ENCODE results near the gene NELFCD. TPM values are rescaled to one million over a fixed set of nuclear protein-coding genes. Genes with fewer than 3 reads are reported as not detected.
A peak's percentile ranks its signal among the peaks of the same experiment; 100 is the strongest.
"Not testable (repeated sequence)": the region's sequence is repeated elsewhere in the genome, so short reads cannot be mapped to it uniquely, and the experiment has no call there.

NELFCD gene
- total RNA-seq, 1 donor from 2014 or later, result 45.7 TPM

DNA sequence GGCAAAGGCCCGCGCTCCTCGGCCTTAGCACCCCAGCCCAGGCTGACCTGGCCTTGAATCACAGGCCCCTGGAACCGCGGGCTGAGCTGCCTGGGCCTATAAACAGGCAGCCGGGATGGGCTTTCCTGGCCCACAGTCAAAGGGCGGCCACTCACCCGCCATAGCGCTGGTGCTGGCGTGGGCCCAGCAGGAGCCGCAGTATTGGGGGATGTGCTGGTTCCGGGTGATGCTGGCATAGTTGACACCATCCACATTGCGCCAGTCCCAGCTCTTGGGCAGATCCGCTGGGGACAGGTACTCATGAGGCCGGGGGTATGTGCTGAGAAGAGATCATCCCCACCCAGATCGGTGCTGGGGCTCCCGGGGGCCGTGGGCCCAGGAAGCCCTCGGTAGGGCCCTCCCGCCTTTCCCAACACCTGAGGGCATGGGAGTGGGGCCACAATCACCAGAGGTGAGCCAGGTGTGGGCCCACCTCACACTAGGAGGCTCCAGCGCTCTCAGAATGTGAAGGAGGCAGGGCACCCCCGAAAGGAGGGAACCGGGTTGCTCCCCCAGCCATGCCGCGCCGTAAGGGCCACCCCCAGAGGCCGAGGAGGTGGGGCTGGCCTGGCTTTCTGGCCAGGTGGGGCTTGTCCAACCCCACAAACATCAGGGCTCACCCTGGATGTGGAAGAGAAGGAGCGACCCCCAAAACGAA lies 25.3 kb downstream of the NELFCD start:
- no peak for DNase-seq (ENCODE audit: low spot score in 2 of 2)
- no peak for FAIRE-seq

DNA sequence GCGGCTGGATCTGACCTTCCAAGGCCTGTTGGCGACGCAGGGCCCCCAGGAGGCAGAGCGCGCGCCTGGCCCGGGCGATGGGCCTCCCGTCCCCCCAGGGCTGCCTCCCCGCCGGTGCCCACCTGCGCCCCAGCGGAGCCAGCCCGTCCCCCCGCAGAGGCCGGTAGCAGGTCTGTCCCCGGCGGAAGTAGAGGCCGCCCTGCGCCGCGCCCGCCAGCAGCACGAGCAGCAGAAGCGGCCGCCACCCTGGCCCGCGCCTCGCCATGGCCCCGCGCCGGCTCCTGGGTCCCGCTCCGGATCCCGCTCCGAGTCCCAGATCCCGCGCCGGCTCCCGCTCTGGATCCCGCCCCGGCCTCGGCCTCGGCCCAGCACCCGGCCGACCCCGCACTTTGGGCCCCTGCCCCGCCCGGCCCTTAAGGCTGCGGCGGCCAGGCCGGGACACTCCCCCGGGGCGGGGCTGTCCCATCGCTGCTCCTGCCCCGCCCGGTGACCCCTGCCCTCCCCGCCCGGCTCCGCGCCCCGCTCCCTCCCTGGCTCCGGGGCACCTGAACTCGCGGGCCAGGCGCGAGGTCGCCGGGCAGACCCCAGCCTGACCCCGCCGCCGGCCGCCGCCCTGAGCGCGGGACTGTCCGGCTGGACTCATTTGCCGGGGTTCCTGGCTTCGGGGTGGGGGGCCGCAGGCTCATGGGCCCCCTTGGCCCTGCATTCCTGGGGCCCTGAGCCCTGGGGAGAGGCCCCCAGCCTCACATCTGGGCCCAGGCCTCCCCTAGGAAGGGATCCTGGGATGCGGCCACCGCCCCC lies 26.0 kb downstream of the NELFCD start, which contains the start of gene CTSZ:
CTSZ (minus strand) TSS at position 391 of the 801 bp plus-strand sequence; CDS start at position 265, 126 bp downstream.
- peak; percentile 74 to 81 for DNase-seq (ENCODE audit: low spot score in 2 of 2)
- no peak for FAIRE-seq

DNA sequence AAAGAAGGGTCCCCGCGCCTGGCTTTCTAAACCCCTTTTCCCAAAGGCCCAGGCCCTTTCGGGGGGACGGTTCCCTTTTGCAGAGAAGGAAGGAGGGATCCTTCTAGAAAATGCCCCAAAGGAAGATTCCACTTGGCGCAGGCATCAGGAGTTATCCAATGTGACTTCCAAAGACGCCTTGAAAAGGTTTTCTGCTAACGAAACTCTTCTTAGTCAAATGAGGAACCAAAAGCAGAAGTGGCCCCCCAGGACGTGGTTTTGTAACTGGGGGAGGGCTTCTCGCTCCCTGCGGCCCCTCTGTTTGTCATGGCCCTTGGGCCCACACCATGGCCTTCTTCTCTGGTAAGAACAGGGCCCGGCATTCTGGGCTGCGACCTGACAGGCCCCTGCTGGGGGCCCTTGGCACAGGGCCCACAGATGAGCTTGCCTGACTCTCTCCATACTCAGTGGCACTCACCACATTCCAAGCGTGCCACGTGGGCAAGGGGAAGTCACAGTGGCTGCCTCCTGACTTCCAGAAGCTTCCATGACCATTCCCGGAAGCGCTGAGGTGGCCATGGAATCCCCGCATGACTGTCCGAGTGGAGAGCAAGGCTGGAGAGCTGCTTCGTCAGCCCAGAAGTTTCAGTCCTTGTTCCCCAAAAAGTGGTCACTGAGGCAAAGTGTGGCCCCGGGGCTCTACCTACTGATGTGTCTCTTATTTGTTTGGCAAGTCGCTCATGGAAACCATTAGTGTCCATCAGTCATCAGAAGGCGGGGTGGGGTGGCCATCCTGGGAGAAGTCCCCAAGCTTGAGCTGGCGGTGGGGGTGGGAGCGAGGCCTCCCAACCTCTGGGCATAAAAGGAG lies 26.8 kb downstream of the NELFCD start:
- DNase-seq (ENCODE audit: low spot score in 2 of 2), result no peak

DNA sequence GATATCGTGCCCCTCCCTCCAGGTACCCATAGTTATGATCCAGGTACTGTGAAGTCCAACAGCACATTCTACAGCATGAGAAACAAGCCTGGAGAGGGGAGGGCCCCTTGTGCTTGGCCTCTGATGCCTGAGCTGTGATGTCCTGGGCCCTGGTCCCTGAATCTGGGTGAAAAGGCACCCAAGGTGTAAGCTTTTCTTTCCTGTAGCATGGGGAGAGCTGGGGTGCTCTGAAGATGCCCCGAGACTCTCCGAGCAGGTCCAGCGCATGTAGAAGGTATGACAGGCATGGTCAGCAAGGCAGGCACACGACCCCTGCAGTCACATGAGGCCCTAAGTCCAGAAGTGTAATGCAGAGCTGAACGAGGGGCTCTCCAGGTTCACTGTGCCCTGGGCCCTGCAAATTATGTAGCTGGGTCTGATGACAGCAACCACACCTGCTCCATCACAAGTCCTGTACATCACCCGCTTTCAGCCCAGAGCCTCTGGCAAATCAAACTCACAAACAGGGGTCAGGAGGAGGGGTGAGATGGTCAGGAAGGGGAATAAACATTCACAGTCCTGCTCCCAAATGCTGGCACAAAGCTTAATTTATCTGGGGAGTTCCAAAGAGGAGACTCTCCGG lies 27.8 kb downstream of the NELFCD start:
- FAIRE-seq (no peak), DNase-seq (ENCODE audit: low spot score in 2 of 2) (no peak)

More for the DNA sequence above, 26.8 kb downstream of the NELFCD start:
- FAIRE-seq, result no peak

DNA sequence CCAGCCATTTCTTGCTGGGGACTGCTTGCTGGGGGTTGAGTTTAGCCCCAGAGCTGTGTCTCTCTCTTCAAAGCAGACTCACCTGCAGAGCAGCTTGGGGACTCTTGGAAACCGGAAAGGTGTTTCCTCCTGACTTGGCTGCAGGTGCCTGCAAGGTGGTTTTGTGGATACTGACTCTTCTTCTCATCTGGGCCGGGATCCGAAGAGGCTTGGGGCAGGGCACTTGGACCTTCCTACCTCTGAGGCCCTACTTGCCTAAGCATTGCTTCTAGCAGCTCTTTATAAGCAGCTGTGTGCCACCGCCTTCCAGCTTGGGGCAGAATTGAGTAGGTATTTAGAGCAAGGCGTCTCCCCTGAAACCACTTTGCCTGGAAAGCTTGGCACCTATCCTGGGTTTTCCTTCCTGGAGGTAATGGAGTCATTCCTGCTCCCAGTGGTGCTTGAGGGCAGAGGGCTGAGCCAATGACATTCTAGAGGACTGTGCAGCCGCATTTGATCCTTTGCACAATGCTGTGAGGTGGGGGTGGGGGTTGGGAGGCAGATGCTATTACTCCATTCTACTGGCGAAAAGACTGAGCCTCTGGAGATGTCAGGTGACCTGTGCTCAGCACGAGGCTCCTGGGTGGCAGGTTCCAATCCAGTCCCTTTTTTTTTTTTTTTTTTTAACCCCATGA lies 29.4 kb downstream of the NELFCD start:
- FAIRE-seq (no peak), DNase-seq (ENCODE audit: low spot score in 2 of 2) (no peak)

DNA sequence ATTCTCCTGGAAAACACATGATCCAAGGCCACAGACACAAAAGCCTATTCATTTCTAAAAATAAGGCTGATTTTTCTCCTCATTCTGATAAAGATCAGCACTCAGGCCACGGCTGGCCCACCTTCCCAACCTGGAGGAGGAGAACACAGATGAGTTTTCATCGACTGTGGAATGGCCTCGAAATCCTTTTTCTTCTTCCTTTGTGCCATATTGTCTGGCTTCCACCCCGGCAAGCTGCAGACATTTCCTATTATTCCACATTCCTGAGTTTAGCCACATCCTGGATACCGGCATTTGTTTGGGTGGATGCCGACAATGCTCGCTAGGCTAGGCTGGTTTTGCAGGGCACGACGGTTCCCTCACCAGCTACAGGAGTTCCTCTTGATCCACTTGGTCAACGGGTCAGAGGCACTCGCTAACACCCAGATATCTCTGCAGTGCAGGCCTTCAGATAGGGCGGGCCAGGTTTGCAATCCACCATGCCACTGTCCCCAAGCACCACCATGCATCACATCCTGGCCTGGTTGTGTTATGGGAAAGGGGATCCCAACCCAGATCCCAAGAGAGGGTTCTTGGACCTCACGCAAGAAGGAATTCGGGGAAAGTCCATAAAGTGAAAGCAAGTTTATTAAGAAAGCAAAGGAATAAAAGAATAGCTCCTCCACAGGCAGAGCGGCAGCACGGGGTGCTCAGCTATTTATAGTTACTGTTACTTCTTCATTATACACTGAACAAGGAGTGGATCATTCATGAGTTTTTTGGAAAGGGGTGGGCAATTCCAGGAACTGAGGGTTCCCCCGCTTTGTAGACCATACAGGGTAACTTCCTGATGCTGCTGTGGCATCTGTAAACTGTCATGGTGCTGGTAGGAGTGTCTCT lies 30.2 kb downstream of the NELFCD start:
- DNase-seq (ENCODE audit: low spot score in 2 of 2) (no peak), FAIRE-seq (no peak)

DNA sequence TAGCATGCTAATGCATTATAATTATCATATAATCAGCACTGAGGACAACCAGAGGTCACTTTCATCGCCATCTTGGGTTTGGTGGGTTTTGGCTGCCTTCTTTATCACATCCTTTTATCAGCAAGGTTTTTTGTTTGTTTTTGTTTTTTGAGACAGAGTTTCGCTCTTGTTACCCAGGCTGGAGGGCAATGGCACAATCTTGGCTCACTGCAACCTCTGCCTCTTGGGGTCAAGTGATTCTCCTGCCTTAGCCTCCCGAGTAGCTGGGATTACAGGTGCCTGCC lies 30.8 kb downstream of the NELFCD start:
- FAIRE-seq, result not testable (repeated sequence)

DNA sequence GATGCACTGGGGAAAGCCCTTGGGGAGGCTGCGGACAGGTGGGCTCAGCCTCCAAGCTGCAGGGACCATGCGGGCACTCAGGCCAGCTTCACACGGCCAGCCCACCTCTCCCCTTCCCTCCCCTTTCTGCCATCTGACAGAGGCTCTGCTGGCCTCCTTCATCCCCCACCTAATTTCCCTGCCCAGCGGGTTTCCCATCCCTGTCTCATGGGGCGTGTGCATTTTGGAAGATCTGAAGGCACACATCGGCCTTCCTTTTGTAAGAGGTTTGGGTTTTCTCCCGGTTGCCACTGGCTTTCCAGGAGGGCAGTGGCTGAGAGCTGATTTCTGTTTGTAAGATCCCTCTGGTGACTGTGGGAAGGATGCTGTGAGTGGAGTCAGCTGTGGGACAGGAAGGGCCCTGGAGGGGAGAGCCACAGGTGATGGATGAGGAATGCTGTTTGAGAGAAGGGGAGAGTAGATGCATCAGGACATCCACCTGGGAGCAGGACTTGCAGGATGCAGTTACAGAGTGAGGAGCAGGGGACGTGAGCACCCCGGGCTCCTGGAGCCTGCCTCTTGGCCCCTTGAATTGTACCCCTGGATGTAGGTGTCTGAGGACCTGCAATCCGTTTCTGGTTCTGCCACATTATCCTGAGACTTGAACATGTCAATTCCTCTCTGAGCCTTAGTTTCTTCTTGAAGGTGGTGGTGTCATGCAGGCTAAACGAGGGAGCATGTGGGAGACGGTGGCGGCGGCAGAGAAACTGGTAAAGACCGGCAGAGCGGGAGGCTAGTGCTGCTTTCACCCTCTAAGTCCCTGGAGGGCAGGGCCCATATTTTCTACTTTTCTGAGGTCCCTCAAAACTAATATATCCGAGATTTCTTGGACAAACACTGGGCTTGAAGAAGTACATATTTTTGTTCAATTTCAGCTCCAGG lies 32.2 kb downstream of the NELFCD start:
- DNase-seq (ENCODE audit: low spot score in 2 of 2) (no peak), FAIRE-seq (no peak)

More for the DNA sequence above, 30.8 kb downstream of the NELFCD start:
- not testable (repeated sequence) for DNase-seq (ENCODE audit: low spot score in 2 of 2)

DNA sequence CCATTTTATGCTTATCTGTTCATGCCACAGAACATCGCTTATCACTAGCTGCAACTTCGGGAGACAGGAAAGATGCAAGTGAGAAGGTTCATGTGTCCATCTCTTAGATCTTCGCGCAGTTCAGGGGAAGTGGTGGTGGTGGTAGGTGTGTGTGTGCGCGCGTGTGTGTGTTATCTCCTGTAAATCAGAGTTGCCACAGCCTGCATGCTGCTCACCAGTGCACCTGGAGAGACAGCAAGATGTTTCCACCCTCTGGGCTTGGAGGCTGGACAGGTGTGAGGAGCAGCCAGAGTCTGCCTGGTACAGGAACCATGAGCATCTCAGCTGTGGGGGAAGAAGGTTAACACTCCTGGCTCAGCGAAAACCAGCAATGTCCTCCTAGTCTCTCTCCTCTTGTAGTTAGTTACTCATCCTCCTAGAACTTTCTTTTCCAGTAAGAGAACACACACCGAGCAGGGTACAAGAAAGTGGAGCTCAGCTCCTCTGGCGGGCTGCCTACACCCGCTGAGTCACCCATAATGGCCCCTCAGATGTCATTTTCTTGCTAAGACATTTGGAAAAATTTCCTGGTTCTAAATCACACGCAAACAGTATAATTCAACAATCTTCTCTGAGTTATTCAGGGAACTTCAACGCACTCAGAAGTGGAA lies 33.0 kb downstream of the NELFCD start:
- FAIRE-seq (no peak), DNase-seq (ENCODE audit: low spot score in 2 of 2) (no peak)

DNA sequence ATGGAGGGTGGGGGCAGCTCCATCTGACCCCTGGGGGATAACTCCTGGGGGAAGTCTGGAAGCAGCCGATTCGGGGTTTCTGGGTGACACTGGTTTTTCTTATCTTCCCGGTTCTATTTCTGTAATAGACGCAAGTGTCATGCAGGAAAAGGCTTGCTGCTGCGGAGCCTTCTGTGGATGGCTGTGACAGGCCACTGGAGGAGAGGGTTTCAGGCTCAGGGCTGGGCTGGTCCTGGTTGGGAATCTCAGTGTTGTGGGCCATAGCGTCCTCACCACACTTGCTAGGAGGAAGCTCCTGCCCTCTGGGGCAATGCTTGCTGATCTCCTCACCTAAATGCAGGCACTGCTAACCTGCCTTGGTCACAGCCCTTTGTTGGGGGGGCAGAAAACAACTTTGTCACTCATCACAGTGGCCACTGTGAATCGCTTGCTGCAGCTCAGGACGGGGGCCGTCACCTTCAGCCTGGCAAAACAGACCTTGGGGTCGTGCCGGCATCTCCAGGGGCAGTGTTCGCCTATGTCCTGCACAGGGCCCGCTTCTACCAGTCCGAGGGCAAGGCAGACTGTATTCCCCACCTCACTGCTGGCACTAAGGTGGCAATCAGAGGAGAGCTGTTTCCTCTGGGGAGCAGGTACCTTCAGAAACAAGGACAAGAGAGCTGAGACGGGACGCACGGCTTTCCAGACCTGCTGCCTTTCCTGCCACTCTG lies 33.8 kb downstream of the NELFCD start:
- FAIRE-seq (no peak), DNase-seq (ENCODE audit: low spot score in 2 of 2) (no peak)

DNA sequence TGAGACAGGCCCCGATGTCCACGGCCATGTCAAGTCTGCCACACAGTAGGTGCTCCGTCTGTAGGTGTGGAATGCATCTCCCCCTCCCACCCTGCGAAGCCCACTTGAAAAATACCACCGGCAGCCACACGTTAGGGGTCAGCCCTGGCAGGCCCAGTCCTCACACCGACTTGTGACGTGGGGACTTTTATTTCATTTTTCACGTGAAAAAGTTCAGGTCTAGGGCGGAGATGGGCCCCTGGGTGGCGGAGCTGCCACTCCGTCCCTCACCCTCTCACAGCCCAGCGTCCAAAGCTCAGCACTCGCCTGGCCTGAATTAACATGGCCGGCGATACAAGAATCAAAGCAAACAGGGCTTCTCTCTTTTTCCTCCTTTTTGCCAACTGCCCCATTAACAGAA lies 34.4 kb downstream of the NELFCD start:
- DNase-seq (ENCODE audit: low spot score in 2 of 2) (no peak), FAIRE-seq (no peak)

DNA sequence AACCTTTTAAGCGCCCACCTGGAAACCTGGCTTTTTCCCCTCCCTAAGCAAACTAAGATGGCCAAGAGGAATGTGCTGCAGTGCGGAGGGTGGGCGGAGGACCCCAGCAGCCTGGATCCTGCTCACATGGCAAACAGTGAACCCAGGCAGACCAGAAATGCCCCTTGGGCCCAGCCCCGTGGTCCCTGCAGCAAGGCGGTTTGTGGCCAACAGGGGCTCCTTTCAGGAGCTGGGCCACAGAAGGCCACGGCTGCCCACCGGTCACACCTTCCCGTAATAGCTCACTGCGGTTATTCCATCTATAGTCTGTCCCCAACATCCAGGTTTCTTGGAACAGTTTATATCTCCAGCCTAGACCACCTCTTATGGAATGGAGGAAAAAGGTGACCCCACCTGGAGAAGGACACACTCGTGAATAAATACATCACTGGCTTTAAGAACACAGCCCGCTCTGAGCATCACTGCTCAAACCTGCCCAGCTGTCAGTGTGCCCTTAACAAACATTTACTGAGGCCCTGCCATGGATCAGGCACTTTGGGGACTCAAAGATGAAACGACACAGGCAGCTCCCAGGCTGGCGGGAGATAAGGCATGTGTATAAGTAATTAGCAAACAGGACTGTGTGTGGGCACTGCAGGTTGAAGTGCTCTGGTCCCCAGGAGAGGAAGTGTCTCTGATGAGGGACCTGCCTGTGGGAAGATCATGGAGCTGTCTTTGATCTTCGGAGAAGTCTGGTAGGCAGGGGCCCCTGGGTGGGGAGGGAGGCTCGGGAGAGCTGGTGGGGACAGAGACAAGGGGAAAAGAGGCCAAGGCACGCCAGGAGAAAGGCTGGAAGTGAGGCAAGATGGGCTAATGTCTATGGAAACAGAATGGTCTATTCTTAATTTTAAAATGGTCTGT lies 35.0 kb downstream of the NELFCD start:
- FAIRE-seq, result no peak
- DNase-seq (ENCODE audit: low spot score in 2 of 2), result no peak

DNA sequence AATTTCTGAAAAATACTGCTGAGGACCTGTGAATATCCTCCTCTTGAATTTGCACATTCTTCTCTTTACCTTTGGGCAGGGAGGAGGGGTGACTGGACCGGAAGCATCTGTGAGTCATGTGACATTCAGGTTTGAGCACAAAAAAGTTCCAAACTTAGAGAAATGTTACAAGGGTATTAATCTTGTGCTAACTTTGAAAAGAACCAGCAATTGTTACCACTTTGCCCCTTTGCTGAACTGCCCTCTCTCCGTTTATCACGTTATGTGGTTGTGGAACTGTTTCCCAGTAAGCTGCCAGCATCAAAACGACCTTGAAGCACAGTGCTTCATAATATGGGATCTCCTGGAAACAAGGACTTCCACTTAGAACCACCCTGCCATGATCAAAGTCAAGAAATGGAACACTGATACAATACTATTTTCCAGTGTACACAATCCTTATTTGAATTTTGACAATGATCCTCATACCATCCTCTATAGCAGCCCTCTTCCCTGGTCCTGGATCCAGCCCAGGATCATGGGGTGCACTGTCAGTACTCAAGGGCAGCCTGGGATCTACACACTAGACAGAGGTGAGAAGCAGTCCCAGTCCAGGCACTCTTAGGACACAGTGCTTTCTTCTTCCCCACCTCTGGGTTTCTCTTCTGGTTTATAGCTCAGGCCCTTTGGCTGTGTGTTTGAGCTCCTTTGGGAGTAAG lies 35.9 kb downstream of the NELFCD start:
- FAIRE-seq (no peak), DNase-seq (ENCODE audit: low spot score in 2 of 2) (no peak)

DNA sequence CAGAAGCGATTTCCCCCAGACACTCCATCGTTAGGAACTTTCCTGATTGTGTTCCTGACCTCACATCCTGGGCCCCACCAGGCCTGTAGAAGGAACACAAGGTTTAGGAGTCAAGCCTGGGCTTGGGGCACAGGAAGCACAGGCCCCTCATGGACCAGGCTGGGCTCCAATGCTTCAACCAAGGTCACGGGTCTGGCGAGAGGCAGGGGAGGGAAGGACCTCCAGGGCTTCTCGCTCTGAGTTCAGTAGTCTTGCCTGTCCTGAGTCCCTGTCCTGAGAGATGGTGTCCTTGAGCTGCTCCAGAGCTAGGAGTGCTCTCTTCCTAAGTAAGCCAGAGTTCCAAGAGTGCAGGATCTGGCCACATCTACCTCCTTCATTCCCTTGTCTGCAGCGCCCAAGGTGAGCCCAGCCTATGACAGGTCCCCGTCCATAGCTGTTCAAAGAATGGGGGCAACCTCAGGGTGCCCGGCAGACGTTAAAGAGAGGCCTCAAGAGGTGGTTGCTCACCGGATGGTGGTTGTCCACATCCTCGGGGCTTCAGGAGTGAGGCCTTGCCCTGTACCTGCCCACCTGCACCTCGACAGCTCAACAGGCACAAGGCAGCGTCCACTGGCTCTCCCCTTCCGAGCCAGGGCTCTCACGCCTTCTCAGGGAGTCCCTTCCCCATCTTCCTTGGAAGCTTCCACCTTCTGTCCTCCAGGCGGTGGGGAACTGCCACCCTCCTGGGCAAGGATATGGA lies 36.6 kb downstream of the NELFCD start:
- DNase-seq (ENCODE audit: low spot score in 2 of 2) (no peak), FAIRE-seq (no peak)

DNA sequence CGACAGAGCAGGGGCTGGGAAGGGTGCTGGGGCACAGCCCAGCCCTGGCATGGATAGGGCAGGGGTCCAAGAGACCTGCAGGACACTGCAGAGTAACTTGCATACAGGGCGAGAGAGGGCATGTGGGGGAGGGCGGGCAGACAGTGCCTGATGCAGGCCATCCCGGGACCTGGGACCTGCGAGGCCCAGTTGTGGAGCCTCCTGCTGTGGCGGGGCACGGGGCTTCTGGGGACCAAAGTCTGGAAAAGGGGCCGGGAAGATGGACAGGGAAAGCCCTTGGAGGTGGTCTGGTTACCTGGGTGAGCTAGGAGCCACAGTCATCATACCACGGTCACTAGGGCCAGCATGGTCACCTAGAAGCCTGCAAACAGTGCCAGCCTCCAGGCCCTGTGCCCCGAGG lies 37.8 kb downstream of the NELFCD start:
- FAIRE-seq (no peak), DNase-seq (ENCODE audit: low spot score in 2 of 2) (no peak)
